Sigmoid colon (tissue), 7 donors: ENCODE measurements around the gene ACACA. TPM values are rescaled to one million over a fixed set of nuclear protein-coding genes. Genes with fewer than 3 reads are reported as not detected.

Source experiments
- DNase-seq: peaks from one replicate; pipeline ENCODE4 v3.0.0-alpha.2; 2019
- H3K27ac ChIP-seq, 4 donors: fragments of 200-600 bp; sonication (generic); one replicate each; pipeline ENCODE4 v1.5.1; 2016 to 2019; ENCODE audit warnings: mild to moderate bottlenecking in 1 of 4
- H3K27me3 ChIP-seq, 3 donors: fragments of 200-600 bp; sonication (generic); one replicate each; pipeline ENCODE4 v1.5.1; 2019; ENCODE audit warnings: mild to moderate bottlenecking in 1 of 3
- H3K36me3 ChIP-seq, 4 donors: fragments of 200-600 bp; sonication (generic); one replicate each; pipeline ENCODE4 v1.5.1; 2016 to 2019
- H3K4me1 ChIP-seq, 4 donors: fragments of 200-600 bp; sonication (generic); one replicate each; pipeline ENCODE4 v1.5.1; 2017 to 2019
- H3K4me3 ChIP-seq, 4 donors: fragments of 200-600 bp; sonication (generic); one replicate each; pipeline ENCODE4 v1.5.1; 2017 to 2019; ENCODE audit warnings: mild to moderate bottlenecking in 2 of 4, moderate library complexity in 1 of 4
- H3K9me3 ChIP-seq, 4 donors: fragments of 200-600 bp in 3 of 4; sonication (generic) in 3 of 4; one replicate each; pipeline versions ENCODE4 v1.5.1 to v1.6.1; 2013 to 2019
- CTCF ChIP-seq, 4 experiments: fragments of 450-650 bp in 3 of 4; fragments of 200-600 bp in 1 of 4; IDR thresholded peaks; one replicate each; pipeline ENCODE4 v1.5.1; 2016 to 2019; ENCODE audit warnings: antibody characterized with exemption in 4 of 4, mild to moderate bottlenecking in 3 of 4, moderate library complexity in 2 of 4
- EP300 ChIP-seq, 4 donors: sonication (generic); formaldehyde crosslinking; IDR thresholded peaks; one replicate each; pipeline ENCODE4 v1.6.1; 2017; ENCODE audit warnings: antibody characterized with exemption in 4 of 4
- POLR2A ChIP-seq, 2 donors: fragments of 450-650 bp; IDR thresholded peaks; one replicate each; pipeline ENCODE4 v1.6.1; 2016; ENCODE audit warnings: antibody characterized with exemption in 2 of 2, mild to moderate bottlenecking in 2 of 2, moderate library complexity in 2 of 2
- POLR2AphosphoS5 ChIP-seq, 4 donors: sonication (generic); formaldehyde crosslinking; IDR thresholded peaks; one replicate each; pipeline ENCODE4 v1.6.1; 2017; ENCODE audit warnings: antibody characterized with exemption in 4 of 4
- WGBS, 2 donors: extraction: QIAGEN DNeasy Blood & Tissue Kit; methylation state at CpG; one replicate each; pipeline ENCODE4 v1.1.7; 2013; 5-methylcytosine and 5-hydroxymethylcytosine counted together
- intact Hi-C: fragments of 100-400 bp; cut with DNase I; formaldehyde crosslinking; loops from one replicate; pipeline ENCODE4 v1.15.1; 2023
- polyA plus RNA-seq, 3 donors: library from polyadenylated mRNA; stranded (reverse); fragments of 200-250 nt; gene quantifications; one replicate each; pipeline ENCODE4 v1.2.3, GENCODE V29; 2013
- total RNA-seq, 4 donors: library from RNA; depleted of rRNA; stranded (reverse); fragments of >200 nt; gene quantifications; one replicate each; pipeline ENCODE4 v1.1.0, GENCODE V29; 2016
- donor health status: healthy with polysubstance abuse.
- donor health status: Bipolar disorder and iron deficiency.
- donor health status: healthy.

The ACACA gene
- total and polyA plus RNA-seq, 7 donors = 10.8 to 38.9 (median 27.6) TPM

- no peak for TF ChIP-seq POLR2A (IDR thresholded peaks at IDR 0.05)
- no peak for TF ChIP-seq POLR2AphosphoS5 (IDR thresholded peaks at IDR 0.05)
- no peak for TF ChIP-seq EP300 (IDR thresholded peaks at IDR 0.05)
- TF ChIP-seq CTCF (IDR thresholded peaks at IDR 0.05) = no peak
Observed at GRCh38 chr17:37276475-37276874, 130.2 kb downstream of the ACACA start.

GRCh38 chr17:37274461-37274860 lies 132.2 kb downstream of the ACACA start:
- no peak for TF ChIP-seq CTCF (IDR thresholded peaks at IDR 0.05)
- TF ChIP-seq POLR2A (IDR thresholded peaks at IDR 0.05) = no peak
- no peak for TF ChIP-seq EP300 (IDR thresholded peaks at IDR 0.05)
- peaks cover 0 to 21% (median 2%) of the 10 kb centered on the region in 4 donors for H3K36me3 ChIP-seq
- H3K9me3 ChIP-seq = no peaks in the 10 kb centered on the region
- 71 to 73% methylated on average over 6 of the region's 6 CpGs for WGBS, 2 donors
- no peak overlapping the region for H3K4me3 ChIP-seq
- intact Hi-C loops = no loop called here
- DNase-seq = no peak
- H3K4me1 ChIP-seq = peaks cover 0 to 19% (median 9%) of the 10 kb centered on the region in 4 donors
- no peaks in the 10 kb centered on the region for H3K27me3 ChIP-seq
- H3K27ac ChIP-seq = no peak overlapping the region

More at GRCh38 chr17:37276475-37276874, 130.2 kb downstream of the ACACA start:
- intact Hi-C loops = no loop called here
- Histone ChIP-seq H3K4me1 (peaks cover 0 to 19% (median 9%) of the 10 kb centered on the region in 4 donors), H3K9me3 (no peaks in the 10 kb centered on the region), H3K36me3 (peaks cover 0 to 11% (median 0%) of the 10 kb centered on the region in 4 donors), H3K27me3 (no peaks in the 10 kb centered on the region), H3K4me3 (no peak overlapping the region), H3K27ac (no peak overlapping the region)
- 0% methylated on average over 1 of the region's 1 CpG for WGBS, 2 donors
- DNase-seq = no peak

- H3K4me3 ChIP-seq = no peak overlapping the region
- no peak for TF ChIP-seq EP300 (IDR thresholded peaks at IDR 0.05)
- TF ChIP-seq CTCF (IDR thresholded peaks at IDR 0.05) = no peak
- no peak for TF ChIP-seq POLR2A (IDR thresholded peaks at IDR 0.05)
- no peak for TF ChIP-seq POLR2AphosphoS5 (IDR thresholded peaks at IDR 0.05)
- no peak for DNase-seq
- H3K36me3 ChIP-seq = peaks cover 0 to 28% (median 2%) of the 10 kb centered on the region in 4 donors
- no peaks in the 10 kb centered on the region for H3K9me3 ChIP-seq
- H3K4me1 ChIP-seq = peaks cover 0 to 19% (median 9%) of the 10 kb centered on the region in 4 donors
- WGBS, 2 donors = 42 to 44% methylated on average over 3 of the region's 3 CpGs
- H3K27me3 ChIP-seq = no peaks in the 10 kb centered on the region
- intact Hi-C loops = no loop called here
- no peak overlapping the region for H3K27ac ChIP-seq
Observed at GRCh38 chr17:37273409-37274051, 133.1 kb downstream of the ACACA start.

- 97% methylated on average over 2 of the region's 2 CpGs for WGBS, 2 donors
- no peak overlapping the region for H3K27ac ChIP-seq
- peaks cover 0 to 75% (median 23%) of the 10 kb centered on the region in 4 donors for H3K36me3 ChIP-seq
- no peaks in the 10 kb centered on the region for H3K4me1 ChIP-seq
- intact Hi-C loops = no loop called here
- no peak for TF ChIP-seq CTCF (IDR thresholded peaks at IDR 0.05)
- TF ChIP-seq POLR2AphosphoS5 (IDR thresholded peaks at IDR 0.05) = no peak
- no peak for TF ChIP-seq POLR2A (IDR thresholded peaks at IDR 0.05)
- TF ChIP-seq EP300 (IDR thresholded peaks at IDR 0.05) = no peak
- no peak overlapping the region for H3K4me3 ChIP-seq
- H3K9me3 ChIP-seq = peaks cover 0 to 5% (median 4%) of the 10 kb centered on the region in 4 donors
- no peaks in the 10 kb centered on the region for H3K27me3 ChIP-seq
- no peak for DNase-seq
Observed at GRCh38 chr17:37265446-37266173, 141.0 kb downstream of the ACACA start.
